Neural progenitor cell (in vitro differentiated cells): Measurements from ENCODE around the gene POLR2C. TPM values are rescaled to one million over a fixed set of nuclear protein-coding genes. Genes with fewer than 3 reads are reported as not detected.
A peak's percentile ranks its signal among the peaks of the same experiment; 100 is the strongest.
"Not testable (repeated sequence)": the region's sequence is repeated elsewhere in the genome, so short reads cannot be mapped to it uniquely, and the experiment has no call there.

Experiments used
- DNase-seq: peaks from one replicate; pipeline ENCODE4 v3.0.0-alpha.2; 2016; ENCODE audit warnings: low spot score
- H2AFZ ChIP-seq: fragments of 200-600 bp; sonication (generic); replicated peaks from 2 replicates; pipeline ENCODE4 v1.6.1; 2016; ENCODE audit warnings: antibody characterized with exemption
- H3F3A ChIP-seq: fragments of 200-600 bp; sonication (generic); 2 replicates; pipeline ENCODE4 v1.6.1; 2016; ENCODE audit warnings: antibody characterized with exemption, low read depth
- H3K27ac ChIP-seq: fragments of 200-600 bp; sonication (generic); 2 replicates; pipeline ENCODE4 v1.5.1; 2016; ENCODE audit warnings: mild to moderate bottlenecking
- H3K27me3 ChIP-seq: fragments of 200-600 bp; sonication (generic); 2 replicates; pipeline ENCODE4 v1.6.1; 2016; ENCODE audit warnings: mild to moderate bottlenecking, moderate library complexity
- H3K36me3 ChIP-seq: fragments of 200-600 bp; sonication (generic); 2 replicates; pipeline ENCODE4 v1.5.1; 2016
- H3K4me1 ChIP-seq: fragments of 200-600 bp; sonication (generic); 2 replicates; pipeline ENCODE4 v1.6.1; 2016; ENCODE audit warnings: mixed run types
- H3K4me2 ChIP-seq: fragments of 200-600 bp; sonication (generic); 2 replicates; pipeline ENCODE4 v1.6.1; 2016
- H3K4me3 ChIP-seq: fragments of 200-600 bp; sonication (generic); 2 replicates; pipeline ENCODE4 v1.5.1; 2016
- H3K79me2 ChIP-seq: fragments of 200-600 bp; sonication (generic); 2 replicates; pipeline ENCODE4 v1.6.1; 2016; ENCODE audit warnings: low read depth
- H3K9ac ChIP-seq: fragments of 200-600 bp; sonication (generic); 2 replicates; pipeline ENCODE4 v1.6.1; 2016
- H3K9me3 ChIP-seq: fragments of 200-600 bp; sonication (generic); 2 replicates; pipeline ENCODE4 v1.5.1; 2016; ENCODE audit warnings: low read depth
- H4K20me1 ChIP-seq: fragments of 200-600 bp; sonication (generic); 2 replicates; pipeline ENCODE4 v1.6.1; 2016; ENCODE audit warnings: low read depth
- H3K27ac Mint-ChIP-seq: 3 replicates; pipeline ENCODE4 v1.8.0; 2021; ENCODE audit warnings: mixed read lengths
- H3K27me3 Mint-ChIP-seq: 2 replicates; pipeline ENCODE4 v1.8.0; 2022; ENCODE audit warnings: low read depth, mild to moderate bottlenecking, inconsistent platforms, moderate library complexity, mixed read lengths; ENCODE audit not compliant: insufficient read depth
- H3K36me3 Mint-ChIP-seq: 3 replicates; pipeline ENCODE4 v1.8.0; 2021; ENCODE audit warnings: mixed read lengths
- H3K4me1 Mint-ChIP-seq: 3 replicates; pipeline ENCODE4 v1.8.0; 2021; ENCODE audit warnings: mixed read lengths
- H3K4me3 Mint-ChIP-seq: 3 replicates; pipeline ENCODE4 v1.8.0; 2021; ENCODE audit warnings: mild to moderate bottlenecking, moderate library complexity, mixed read lengths
- H3K9me3 Mint-ChIP-seq: 3 replicates; pipeline ENCODE4 v1.8.0; 2020; ENCODE audit warnings: mixed read lengths
- CTCF ChIP-seq: fragments of 200-600 bp; sonication (generic); IDR thresholded peaks from 2 replicates; pipeline ENCODE4 v1.5.1; 2017; ENCODE audit warnings: antibody characterized with exemption, mild to moderate bottlenecking
- EZH2 ChIP-seq: fragments of 200-600 bp; sonication (generic); IDR thresholded peaks from 2 replicates; pipeline ENCODE4 v1.6.1; 2017; ENCODE audit warnings: antibody characterized with exemption, mild to moderate bottlenecking, moderate library complexity
- EZH2phosphoT487 ChIP-seq: fragments of 200-600 bp; sonication (generic); IDR thresholded peaks from 2 replicates; pipeline ENCODE4 v1.6.1; 2017; ENCODE audit warnings: antibody characterized with exemption
- total RNA-seq: library from RNA; depleted of rRNA; stranded (reverse); fragments of >200 nt; gene quantifications from 2 replicates; pipeline ENCODE4 v1.2.3, GENCODE V29; 2015; ENCODE audit warnings: low replicate concordance

Gene POLR2C
- total RNA-seq, 1 donor from 2014 or later: 58.4 TPM

- Mint-ChIP-seq H3K4me1 (peaks cover 8% of the 10 kb centered on the region), H3K9me3 (no peaks in the 10 kb centered on the region), H3K36me3 (no peaks in the 10 kb centered on the region), H3K27me3 (peaks cover 13% of the 10 kb centered on the region), H3K4me3 (no peak overlapping the region), H3K27ac (no peak overlapping the region)
- no peak for DNase-seq
- H3K4me3 ChIP-seq: no peak overlapping the region
- no peak overlapping the region for H3K9ac ChIP-seq
- H4K20me1 ChIP-seq: no peaks in the 10 kb centered on the region
- H3K27ac ChIP-seq: no peak overlapping the region
- no peaks in the 10 kb centered on the region for H3K79me2 ChIP-seq
- peaks cover 8% of the 10 kb centered on the region for H3K4me1 ChIP-seq
- H3F3A ChIP-seq: no peaks in the 10 kb centered on the region
- H3K36me3 ChIP-seq: no peaks in the 10 kb centered on the region
- no peaks in the 10 kb centered on the region for H3K9me3 ChIP-seq
- no peaks in the 10 kb centered on the region for H3K27me3 ChIP-seq
- H3K4me2 ChIP-seq: no peak overlapping the region
- no peak overlapping the region for H2AFZ ChIP-seq
- TF ChIP-seq EZH2phosphoT487 (no peak), EZH2 (no peak), CTCF (no peak)
These were observed 34.6 kb downstream of the POLR2C start for GRCh38 chr16:57497121-57497520.

GRCh38 chr16:57498031-57498430 is 35.6 kb downstream of the POLR2C start:
- H3K9me3 ChIP-seq: no peaks in the 10 kb centered on the region
- H3K27ac ChIP-seq: no peak overlapping the region
- no peak overlapping the region for H2AFZ ChIP-seq
- no peaks in the 10 kb centered on the region for H3K79me2 ChIP-seq
- Mint-ChIP-seq H3K27me3 (peaks cover 13% of the 10 kb centered on the region), H3K36me3 (no peaks in the 10 kb centered on the region), H3K4me1 (peaks cover 11% of the 10 kb centered on the region), H3K4me3 (peak overlapping the region; percentile 41), H3K27ac (no peak overlapping the region), H3K9me3 (no peaks in the 10 kb centered on the region)
- no peak for DNase-seq
- no peak overlapping the region for H3K4me3 ChIP-seq
- H3K4me2 ChIP-seq: no peak overlapping the region
- TF ChIP-seq CTCF (no peak), EZH2phosphoT487 (no peak), EZH2 (no peak)
- no peaks in the 10 kb centered on the region for H3K36me3 ChIP-seq
- no peak overlapping the region for H3K9ac ChIP-seq
- peaks cover 8% of the 10 kb centered on the region for H3K4me1 ChIP-seq
- no peaks in the 10 kb centered on the region for H4K20me1 ChIP-seq
- H3K27me3 ChIP-seq: no peaks in the 10 kb centered on the region
- H3F3A ChIP-seq: no peaks in the 10 kb centered on the region

- H3F3A ChIP-seq, H3K27ac ChIP-seq, H3K9ac ChIP-seq, H3K36me3 Mint-ChIP-seq, DNase-seq, H3K4me3 Mint-ChIP-seq, H3K4me3 ChIP-seq, H3K36me3 ChIP-seq, H3K4me1 ChIP-seq, H2AFZ ChIP-seq, H4K20me1 ChIP-seq, H3K27me3 ChIP-seq, H3K4me2 ChIP-seq, H3K9me3 ChIP-seq, H3K79me2 ChIP-seq, H3K9me3 Mint-ChIP-seq: not testable (repeated sequence)
- peaks cover 13% of the 10 kb centered on the region for H3K27me3 Mint-ChIP-seq
- H3K4me1 Mint-ChIP-seq: peaks cover 10% of the 10 kb centered on the region
- H3K27ac Mint-ChIP-seq: peak overlapping the region; percentile 33
These were observed 37.5 kb downstream of the POLR2C start for GRCh38 chr16:57499941-57500340.

- Mint-ChIP-seq H3K4me3 (no peak overlapping the region), H3K4me1 (peaks cover 10% of the 10 kb centered on the region), H3K27me3 (peaks cover 13% of the 10 kb centered on the region), H3K27ac (no peak overlapping the region), H3K36me3 (no peaks in the 10 kb centered on the region), H3K9me3 (no peaks in the 10 kb centered on the region)
- no peaks in the 10 kb centered on the region for H4K20me1 ChIP-seq
- no peaks in the 10 kb centered on the region for H3K27me3 ChIP-seq
- no peaks in the 10 kb centered on the region for H3K79me2 ChIP-seq
- no peak for TF ChIP-seq EZH2
- TF ChIP-seq CTCF: no peak
- TF ChIP-seq EZH2phosphoT487: no peak
- H3K4me1 ChIP-seq: no peaks in the 10 kb centered on the region
- no peaks in the 10 kb centered on the region for H3K36me3 ChIP-seq
- no peak overlapping the region for H3K9ac ChIP-seq
- no peak for DNase-seq
- no peak overlapping the region for H2AFZ ChIP-seq
- H3F3A ChIP-seq: no peaks in the 10 kb centered on the region
- no peak overlapping the region for H3K4me3 ChIP-seq
- no peak overlapping the region for H3K27ac ChIP-seq
- H3K4me2 ChIP-seq: no peak overlapping the region
- H3K9me3 ChIP-seq: no peaks in the 10 kb centered on the region
These were observed 38.2 kb downstream of the POLR2C start for GRCh38 chr16:57500578-57501111.
